Pancreas (tissue), 10 donors: ENCODE results near the gene ASB2. TPM values are rescaled to one million over a fixed set of nuclear protein-coding genes. Genes with fewer than 3 reads are reported as not detected.

ENCODE experiments used
- ATAC-seq, 4 donors: fragments of 200-7000 bp; cut with Tn5 transposase; one replicate each; pipeline versions ENCODE4 v1.8.0 to v1.9.1; 2020; ENCODE audit warnings: mild to moderate bottlenecking in 4 of 4, moderate library complexity in 4 of 4
- DNase-seq, 6 donors: peaks; one replicate each; pipeline ENCODE4 v3.0.0-alpha.2; 2020
- FAIRE-seq: peaks from 2 replicates; lab custom pipeline; 2012; peaks lifted over from hg19 to GRCh38; lab: Jason Lieb, UNC
- H3K27ac ChIP-seq, 4 donors: fragments of 200-600 bp; sonication (generic); 1 replicate in 3 of 4; 2 replicates in 1 of 4; pipeline versions ENCODE4 v1.5.0 to v1.8.0; 2020
- H3K27me3 ChIP-seq, 4 donors: fragments of 200-600 bp; one replicate each; pipeline ENCODE4 v1.8.0; 2021
- H3K36me3 ChIP-seq, 3 donors: fragments of 200-600 bp; sonication (generic) in 1 of 3; one replicate each; pipeline versions ENCODE4 v1.5.0 to v1.8.0; 2020 to 2021
- H3K4me1 ChIP-seq, 3 donors: fragments of 200-600 bp; one replicate each; pipeline ENCODE4 v1.8.0; 2021
- H3K4me3 ChIP-seq, 4 donors: fragments of 200-600 bp; sonication (generic) in 2 of 4; one replicate each; pipeline versions ENCODE4 v1.5.0 to v1.8.0; 2020 to 2021
- H3K9me3 ChIP-seq, 4 donors: fragments of 200-600 bp; one replicate each; pipeline ENCODE4 v1.8.0; 2021
- WGBS, 2 donors: extraction: QIAGEN DNeasy Blood & Tissue Kit; methylation state at CpG; one replicate each; pipeline ENCODE4 v1.1.7; 2013; 5-methylcytosine and 5-hydroxymethylcytosine counted together
- intact Hi-C, 3 donors: fragments of 100-400 bp; cut with DNase I; formaldehyde crosslinking; loops; one replicate each; pipeline versions ENCODE4 v1.11.1 to v1.14.2; 2022
- polyA plus RNA-seq, 2 donors: library from polyadenylated mRNA; stranded (reverse); fragments of 200-250 nt; gene quantifications; one replicate each; pipeline ENCODE4 v1.2.3, GENCODE V29; 2013
- total RNA-seq, 6 donors: library from RNA; stranded (reverse); fragmentation: NEBNext Ultra II Directional in 4 of 6; extraction: Animal tissue kit (Norgen Biotek cat#: 25700) in 4 of 6; gene quantifications; one replicate each; pipeline versions ENCODE4 v1.2.1 to v1.2.4, GENCODE V29; 2021 to 2023
- TF ChIP-seq, protein P1 (sequence below), 4 donors: fragments of 200-600 bp; sonication (generic) in 3 of 4; IDR thresholded peaks; one replicate each; pipeline versions ENCODE4 v1.5.0 to v1.8.0; 2021; ENCODE audit warnings: antibody characterized with exemption in 4 of 4
- donor health status: healthy with polysubstance abuse.
- donor health status: DM: no; HTN: no; CAD: no; lungs with moderate emphysema.
- donor health status: DM: no; HTN: no; CAD: no.
- donor health status: control.
- donor health status: control.
- donor health status: Bipolar disorder and iron deficiency.
- donor health status: DM: yes; HTN: yes; CAD: no.
- donor health status: DM: no; HTN: no; CAD: no.
- donor health status: DM: no; HTN: no; CAD: no.
- donor health status: DM: yes; HTN: yes; CAD: no.

Gene ASB2
- total and polyA plus RNA-seq, 8 donors, result 0.09 to 1.4 (median 0.40) TPM

DNA sequence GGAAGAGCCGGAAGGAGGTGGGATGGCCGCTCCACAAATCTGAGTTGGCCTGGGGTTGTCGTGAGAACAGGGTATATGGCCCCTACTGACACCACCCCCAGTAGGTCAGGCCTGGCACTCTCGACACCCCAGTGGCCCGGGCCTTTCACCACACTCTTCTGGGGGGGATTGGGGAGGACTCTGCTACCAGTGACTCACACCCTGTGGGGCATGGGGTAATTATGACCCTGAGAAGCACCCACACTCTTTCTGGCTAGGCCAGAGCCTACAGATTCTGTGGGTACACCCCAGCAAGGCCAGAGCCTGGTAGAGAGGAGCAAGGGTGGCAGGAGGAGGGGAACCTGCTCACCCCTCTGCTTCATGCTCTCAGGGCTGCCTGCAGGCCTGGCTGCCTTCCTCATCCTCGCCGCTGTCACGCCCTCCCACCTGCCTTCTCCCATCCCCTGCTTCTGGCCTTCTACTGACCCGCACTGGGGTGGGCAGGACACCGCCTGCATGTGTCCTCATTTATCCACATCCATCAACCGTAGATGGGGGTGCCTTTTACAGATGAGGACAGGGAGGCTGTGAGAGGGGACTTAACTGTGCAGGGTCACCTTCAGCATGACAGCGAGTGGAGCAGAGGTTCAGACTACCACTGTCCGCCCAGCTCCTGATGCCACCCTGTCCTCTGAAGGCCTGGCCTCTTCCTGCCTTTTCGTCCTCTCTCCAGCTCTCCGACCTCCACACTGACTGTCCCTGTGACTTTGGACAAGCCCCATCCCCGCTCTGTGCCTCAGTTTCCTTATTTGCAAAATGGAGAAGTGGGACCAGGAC is 18.4 kb downstream of the ASB2 start:
- intact Hi-C loops, result no loop called here
- H3K4me1 ChIP-seq, result peaks cover 0 to 5% (median 0%) of the 10 kb centered on the region in 3 donors
- H3K4me3 ChIP-seq, result no peak overlapping the region
- DNase-seq (no peak), ATAC-seq (no peak), FAIRE-seq (no peak)
- TF ChIP-seq, protein P1, sequence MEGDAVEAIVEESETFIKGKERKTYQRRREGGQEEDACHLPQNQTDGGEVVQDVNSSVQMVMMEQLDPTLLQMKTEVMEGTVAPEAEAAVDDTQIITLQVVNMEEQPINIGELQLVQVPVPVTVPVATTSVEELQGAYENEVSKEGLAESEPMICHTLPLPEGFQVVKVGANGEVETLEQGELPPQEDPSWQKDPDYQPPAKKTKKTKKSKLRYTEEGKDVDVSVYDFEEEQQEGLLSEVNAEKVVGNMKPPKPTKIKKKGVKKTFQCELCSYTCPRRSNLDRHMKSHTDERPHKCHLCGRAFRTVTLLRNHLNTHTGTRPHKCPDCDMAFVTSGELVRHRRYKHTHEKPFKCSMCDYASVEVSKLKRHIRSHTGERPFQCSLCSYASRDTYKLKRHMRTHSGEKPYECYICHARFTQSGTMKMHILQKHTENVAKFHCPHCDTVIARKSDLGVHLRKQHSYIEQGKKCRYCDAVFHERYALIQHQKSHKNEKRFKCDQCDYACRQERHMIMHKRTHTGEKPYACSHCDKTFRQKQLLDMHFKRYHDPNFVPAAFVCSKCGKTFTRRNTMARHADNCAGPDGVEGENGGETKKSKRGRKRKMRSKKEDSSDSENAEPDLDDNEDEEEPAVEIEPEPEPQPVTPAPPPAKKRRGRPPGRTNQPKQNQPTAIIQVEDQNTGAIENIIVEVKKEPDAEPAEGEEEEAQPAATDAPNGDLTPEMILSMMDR (IDR thresholded peaks at IDR 0.05), result no peak
- H3K27ac ChIP-seq, result no peak overlapping the region
- no peaks in the 10 kb centered on the region for H3K36me3 ChIP-seq
- no peaks in the 10 kb centered on the region for H3K9me3 ChIP-seq
- H3K27me3 ChIP-seq, result no peaks in the 10 kb centered on the region
- 90 to 93% methylated on average over 16 of the region's 16 CpGs for WGBS, 2 donors

DNA sequence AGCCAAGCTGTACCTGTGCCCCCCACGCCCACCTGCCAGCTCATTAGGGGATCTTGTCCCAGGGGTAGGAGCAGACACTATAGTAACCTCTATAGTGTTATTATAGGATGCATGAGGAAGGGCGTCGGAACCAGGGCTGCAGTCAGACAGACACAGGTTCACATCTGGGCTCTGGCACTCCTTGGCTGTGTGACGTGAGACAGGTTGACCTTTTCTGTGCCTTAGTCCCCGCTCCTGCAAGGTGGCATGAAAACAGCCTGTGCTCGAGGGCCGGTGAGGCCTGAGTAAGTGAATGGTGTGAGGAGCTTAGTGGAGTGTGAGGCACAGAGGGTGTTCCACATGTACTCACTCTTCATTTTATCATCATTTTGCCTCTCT is 19.0 kb downstream of the ASB2 start:
- Histone ChIP-seq H3K4me1 (peaks cover 0 to 5% (median 0%) of the 10 kb centered on the region in 3 donors), H3K27ac (no peak overlapping the region), H3K27me3 (no peaks in the 10 kb centered on the region), H3K9me3 (no peaks in the 10 kb centered on the region), H3K4me3 (no peak overlapping the region), H3K36me3 (no peaks in the 10 kb centered on the region)
- intact Hi-C loops, result no loop called here
- 86 to 89% methylated on average over 7 of the region's 7 CpGs for WGBS, 2 donors
- DNase-seq, result no peak
- no peak for FAIRE-seq
- TF ChIP-seq, protein P1 (IDR thresholded peaks at IDR 0.05), result no peak
- no peak for ATAC-seq

DNA sequence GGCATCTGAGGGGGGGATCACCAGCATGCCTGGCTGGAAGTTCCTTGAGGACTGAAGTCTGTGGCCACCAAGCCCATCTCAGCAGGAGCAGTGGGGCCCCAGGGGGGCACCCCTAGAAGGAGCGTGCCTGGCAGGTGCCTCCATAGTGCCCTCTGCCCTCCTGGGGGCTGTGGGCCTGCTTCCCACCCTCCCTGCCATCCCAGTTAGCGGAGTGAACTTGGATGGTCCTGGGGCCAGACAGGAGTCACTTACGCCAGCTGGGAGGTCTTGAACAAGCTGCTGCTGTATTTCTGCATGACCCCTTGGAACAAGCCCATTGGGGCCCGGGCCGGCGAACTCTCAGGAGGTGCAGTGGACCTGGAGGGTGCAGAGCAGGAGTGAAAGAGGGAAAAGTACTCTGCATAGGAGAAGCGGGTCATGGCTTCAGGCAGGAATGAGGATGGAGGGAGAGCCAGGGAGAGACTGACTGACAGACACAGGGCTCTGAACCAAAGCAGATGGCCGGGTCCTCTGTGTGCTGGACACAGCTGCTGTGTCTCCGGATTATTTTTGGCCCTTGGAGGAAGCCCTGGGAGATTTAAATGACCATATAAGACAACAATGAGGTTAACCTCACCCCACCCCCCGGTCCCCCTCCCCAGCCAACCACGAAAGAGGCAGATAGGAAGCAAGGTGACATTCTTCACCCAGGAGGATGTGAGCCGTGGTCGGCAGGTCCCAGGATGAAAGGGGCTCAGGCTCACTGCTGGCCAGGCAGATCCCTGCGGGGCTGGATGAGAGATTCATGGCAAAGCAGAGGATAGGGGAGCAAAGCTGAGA is 19.6 kb downstream of the ASB2 start:
- Histone ChIP-seq H3K27me3 (no peaks in the 10 kb centered on the region), H3K9me3 (no peaks in the 10 kb centered on the region), H3K4me3 (no peak overlapping the region), H3K27ac (no peak overlapping the region), H3K4me1 (peaks cover 0 to 5% (median 0%) of the 10 kb centered on the region in 3 donors), H3K36me3 (no peaks in the 10 kb centered on the region)
- no peak for ATAC-seq
- 70 to 75% methylated on average over 14 of the region's 14 CpGs for WGBS, 2 donors
- TF ChIP-seq, protein P1 (IDR thresholded peaks at IDR 0.05), result no peak
- no peak for DNase-seq
- FAIRE-seq, result no peak
- intact Hi-C loops, result no loop called here

DNA sequence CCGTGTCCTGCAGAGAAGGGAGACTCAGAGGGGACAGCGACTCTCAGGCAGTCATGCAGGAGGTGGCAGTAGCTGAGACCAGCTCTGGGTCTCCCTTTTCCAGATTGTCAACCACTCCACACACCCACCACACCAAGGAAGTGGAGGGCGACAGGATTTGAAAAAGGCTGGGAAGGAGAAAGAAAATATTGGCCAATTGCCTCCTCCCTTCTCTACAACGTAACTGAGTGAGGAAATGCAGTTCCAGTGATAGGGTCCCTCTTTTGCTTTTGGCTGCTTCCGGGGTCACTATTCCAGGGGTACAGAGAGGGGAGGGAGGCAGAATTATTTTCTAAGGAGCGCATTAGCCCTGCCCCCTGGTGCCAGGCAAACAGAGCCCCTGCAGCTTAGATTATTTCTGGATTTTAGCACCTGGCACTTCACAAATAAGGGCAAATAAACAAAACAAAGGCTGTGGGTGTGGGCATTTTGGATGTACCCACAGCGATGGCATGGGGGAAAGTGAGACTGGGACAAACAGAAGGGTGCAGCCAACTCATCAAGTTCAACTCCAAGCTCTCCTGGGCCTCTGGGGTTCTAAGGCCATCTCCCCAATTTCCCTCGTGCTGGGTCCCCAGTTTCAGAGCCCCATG is 20.4 kb downstream of the ASB2 start:
- H3K36me3 ChIP-seq, result no peaks in the 10 kb centered on the region
- no peaks in the 10 kb centered on the region for H3K9me3 ChIP-seq
- H3K27ac ChIP-seq, result no peak overlapping the region
- no peak for ATAC-seq
- H3K4me1 ChIP-seq, result peaks cover 0 to 5% (median 0%) of the 10 kb centered on the region in 3 donors
- no peak overlapping the region for H3K4me3 ChIP-seq
- TF ChIP-seq, protein P1 (IDR thresholded peaks at IDR 0.05), result no peak
- no peak for FAIRE-seq
- DNase-seq, result no peak
- no peaks in the 10 kb centered on the region for H3K27me3 ChIP-seq
- intact Hi-C loops, result no loop called here
- 58 to 59% methylated on average over 8 of the region's 8 CpGs for WGBS, 2 donors
